GM21447 (cell line): Measurements from ENCODE around the gene MED27.

Experiments used
- ATAC-seq: cut with Tn5 transposase; IDR thresholded peaks from one replicate; pipeline ENCODE4 v1.9.1; 2021; ENCODE audit not compliant: unreplicated experiment

The MED27 gene, protein sequence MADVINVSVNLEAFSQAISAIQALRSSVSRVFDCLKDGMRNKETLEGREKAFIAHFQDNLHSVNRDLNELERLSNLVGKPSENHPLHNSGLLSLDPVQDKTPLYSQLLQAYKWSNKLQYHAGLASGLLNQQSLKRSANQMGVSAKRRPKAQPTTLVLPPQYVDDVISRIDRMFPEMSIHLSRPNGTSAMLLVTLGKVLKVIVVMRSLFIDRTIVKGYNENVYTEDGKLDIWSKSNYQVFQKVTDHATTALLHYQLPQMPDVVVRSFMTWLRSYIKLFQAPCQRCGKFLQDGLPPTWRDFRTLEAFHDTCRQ

DNA sequence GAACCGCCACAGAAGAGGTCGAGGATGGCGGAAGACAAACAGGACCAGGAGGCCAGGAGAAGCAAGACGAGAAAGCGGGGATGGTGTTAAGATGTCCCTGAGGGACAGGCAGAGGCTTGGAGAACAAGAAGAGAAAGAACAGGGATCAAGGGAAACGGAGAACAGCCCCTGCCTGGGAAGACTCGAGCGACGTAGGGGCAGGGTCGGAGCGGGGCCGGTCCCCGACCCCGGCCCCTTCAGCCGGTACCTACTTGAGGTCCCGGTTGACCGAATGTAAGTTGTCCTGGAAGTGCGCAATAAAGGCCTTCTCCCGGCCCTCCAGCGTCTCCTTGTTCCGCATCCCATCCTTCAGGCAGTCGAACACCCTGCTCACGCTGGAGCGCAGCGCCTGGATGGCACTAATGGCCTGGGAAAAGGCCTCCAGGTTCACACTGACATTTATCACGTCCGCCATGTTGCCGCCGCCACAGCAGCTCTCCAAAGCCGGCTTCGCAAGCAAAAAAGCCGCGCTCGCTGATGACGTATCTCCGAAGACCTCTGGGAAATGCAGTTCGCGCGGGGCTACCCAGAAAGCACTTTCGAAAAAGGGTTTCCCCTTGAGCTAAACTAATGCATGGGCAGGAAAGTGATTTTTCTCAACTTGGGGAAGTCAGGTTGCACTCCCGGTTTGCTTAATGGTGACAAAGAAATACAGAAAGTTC is at the start of gene MED27:
TSS of gene MED27 (minus strand) at position 477 of the 701 bp plus-strand sequence. CDS start at position 454, 23 bp downstream.
- ATAC-seq: peak; percentile 96

DNA sequence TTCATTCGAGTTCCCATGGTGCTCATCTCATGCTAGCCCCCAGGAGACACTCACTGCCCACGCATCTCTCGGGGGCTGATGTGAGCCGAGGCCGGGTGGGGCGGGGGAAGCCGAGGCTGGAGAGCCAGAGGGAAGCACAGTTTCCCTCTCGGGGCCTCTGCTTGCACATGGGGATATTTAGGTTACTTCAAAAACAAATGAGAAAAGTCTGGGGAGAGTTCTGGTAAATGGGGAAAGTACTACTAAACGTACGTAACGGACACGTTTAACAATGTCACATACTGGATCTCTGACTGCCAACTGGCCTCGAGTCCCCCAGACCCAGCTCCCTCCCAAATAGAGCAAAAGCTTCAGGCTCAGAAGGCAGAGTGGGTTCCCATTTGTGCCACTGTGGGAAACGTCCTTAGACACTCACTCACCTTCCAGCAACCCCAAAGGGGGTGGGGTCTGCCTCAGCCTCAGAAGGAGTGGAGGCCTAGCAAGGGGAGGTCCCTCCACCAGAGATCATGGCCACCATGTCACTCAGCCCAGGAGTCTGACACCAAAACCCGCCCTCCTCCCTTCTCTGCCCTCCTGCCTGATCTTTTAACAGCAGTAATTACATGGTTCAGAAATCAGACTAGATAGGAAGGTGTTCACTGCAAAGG is 48.3 kb upstream of the MED27 start:
- ATAC-seq: no peak

DNA sequence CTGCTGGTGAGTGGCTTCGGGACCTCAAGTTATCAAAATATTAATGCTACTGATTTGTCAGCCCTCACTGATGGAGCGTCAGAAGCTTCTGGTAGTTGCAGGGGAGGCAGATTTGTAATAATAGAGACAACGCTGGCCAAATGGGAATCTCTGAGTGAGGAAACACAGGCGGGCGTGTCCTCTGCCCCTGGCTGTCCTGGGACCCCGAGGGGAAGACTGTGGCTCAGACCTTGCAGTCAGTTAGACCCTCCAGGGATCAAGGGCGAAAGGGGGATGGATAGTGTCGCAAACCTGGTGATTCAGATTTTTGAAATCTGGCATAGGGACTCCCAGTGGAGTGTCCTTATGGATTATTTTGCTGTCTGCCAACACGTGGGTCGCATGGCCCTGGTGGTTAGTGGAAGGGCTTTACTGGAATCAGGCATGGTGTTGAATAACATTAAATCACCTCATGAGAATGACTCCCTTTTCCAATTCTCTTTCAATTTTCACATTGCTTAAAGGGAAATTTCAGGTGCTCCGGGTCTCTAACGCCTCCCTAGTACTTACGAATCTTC is 47.1 kb upstream of the MED27 start:
- no peak for ATAC-seq

DNA sequence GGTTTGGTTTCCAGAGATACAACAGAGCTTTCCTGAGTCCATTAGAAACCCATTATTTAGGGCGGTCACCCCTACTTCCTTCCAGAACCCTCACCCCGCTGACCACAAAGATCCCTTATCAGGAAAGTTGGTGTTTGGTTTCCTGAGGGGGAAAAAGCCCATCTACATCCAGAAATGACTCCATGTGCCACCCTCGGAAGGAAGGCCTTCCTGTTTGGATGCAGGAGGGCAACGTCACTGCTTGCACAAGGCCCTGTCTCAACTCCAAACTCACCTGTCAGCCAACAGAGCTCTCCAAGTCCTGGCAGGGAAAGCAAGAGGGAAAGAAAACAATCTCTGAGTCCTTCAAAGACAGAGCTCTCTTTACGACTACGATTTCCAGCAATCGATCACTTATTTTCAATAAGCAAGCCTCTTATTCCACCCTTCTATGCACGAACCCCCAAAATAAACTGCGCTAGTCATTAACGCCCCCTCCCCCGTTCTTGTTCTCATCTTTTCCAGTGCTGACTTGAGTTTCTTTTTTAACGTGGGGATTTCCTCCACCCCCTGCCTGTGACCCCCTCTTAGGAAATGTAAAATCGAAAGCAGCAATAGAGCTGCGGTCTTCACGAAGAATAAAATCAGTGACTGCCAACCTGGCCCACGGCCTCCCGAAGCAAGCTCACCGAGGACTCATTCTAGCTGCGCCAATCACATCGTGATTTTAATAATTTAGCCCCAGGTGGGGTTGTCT is 46.4 kb upstream of the MED27 start:
- ATAC-seq: no peak

DNA sequence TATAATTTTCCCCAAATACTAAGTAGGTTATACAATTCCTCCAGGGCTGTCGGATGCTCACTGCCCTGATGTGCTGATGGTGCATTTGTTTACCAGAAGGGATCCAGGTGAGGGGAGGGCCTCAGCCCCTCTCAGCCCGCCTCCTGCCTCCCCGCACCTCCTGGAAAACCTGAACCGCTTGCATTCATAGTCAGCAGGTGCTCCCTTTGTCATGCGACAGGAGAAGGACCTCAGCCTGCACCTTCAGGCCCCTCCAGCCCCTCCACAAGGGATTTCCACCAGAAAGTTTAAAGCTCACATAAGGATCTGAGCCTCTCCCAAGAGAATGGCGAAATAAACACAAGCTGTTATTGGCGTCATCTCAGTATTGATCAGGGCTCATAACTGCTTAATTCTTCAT is 45.7 kb upstream of the MED27 start:
- ATAC-seq: no peak

DNA sequence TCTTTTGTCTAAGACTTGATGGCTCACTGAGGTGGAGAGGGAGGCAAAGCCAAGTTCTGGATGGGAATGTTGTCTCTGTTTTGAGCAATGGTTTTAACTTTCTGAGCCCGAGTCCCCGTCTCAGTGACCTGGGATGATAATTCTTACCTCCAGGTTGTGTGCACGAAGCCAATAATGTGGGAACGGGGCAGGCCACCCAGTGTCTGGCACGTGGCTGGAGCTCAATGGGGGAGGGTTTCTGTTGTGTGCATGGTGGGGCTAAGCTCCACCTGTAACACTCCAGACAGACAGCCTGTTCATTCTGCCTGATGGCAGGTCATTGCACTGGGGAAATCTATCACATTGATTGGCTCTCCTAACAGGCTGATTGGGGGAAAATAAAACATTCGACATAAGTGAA is 45.1 kb upstream of the MED27 start:
- ATAC-seq: no peak

DNA sequence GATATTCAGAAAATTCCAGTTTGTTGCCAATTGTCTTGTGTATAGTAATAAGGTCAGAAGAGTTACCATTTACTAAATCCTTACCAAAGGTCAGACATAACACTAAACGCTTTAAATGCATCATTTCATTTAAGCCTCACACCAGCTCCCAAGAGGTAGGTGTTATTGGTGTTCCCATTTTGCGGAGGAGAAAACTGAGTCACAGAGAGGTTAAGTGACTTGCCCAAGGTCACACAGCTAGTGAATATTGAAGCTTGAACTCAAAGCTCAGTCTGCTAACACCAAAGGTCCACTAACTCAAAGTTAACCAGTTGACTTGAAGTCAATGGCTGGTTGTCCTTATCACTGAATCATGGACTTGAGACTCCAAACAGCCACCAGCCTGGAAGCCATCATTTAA is 41.4 kb upstream of the MED27 start:
- no peak for ATAC-seq

DNA sequence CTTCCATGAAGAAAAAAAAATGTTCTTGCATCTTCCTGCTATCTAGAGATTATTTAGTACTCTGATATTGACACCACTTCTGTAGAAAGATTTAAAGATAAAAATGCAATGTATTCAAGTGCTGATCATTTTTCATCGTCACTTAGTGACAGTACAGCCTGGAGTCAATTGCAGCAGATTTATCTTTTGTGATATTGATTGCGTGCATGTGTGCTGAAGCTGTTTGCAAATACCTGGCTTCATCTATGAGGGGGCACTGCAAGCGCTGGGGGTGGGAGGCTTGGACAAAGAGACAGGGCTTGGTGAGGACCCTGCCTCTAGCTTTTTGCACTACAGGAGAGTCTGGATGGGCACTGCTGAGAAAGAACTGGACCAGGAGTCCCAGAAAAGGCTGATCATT is 38.0 kb upstream of the MED27 start:
- ATAC-seq: no peak

DNA sequence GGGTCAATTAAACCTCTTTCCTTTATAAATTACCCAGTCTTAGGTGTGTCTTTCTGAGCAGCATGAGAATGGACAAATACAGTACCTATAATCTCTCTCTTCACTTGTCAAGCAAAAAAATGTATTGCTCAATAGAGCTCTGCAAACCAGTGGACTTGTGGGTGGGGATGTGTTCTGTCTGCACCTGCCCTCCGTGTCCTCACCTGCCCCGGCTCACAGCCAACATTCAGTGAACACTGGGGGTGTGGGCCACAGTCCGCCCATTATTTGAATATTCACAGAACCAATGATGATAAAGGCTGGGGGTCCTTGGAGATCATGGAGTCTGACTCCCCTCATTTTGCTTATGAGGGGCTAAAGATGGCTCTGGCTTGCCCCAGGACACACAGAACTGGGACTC is 36.9 kb upstream of the MED27 start:
- ATAC-seq: no peak

DNA sequence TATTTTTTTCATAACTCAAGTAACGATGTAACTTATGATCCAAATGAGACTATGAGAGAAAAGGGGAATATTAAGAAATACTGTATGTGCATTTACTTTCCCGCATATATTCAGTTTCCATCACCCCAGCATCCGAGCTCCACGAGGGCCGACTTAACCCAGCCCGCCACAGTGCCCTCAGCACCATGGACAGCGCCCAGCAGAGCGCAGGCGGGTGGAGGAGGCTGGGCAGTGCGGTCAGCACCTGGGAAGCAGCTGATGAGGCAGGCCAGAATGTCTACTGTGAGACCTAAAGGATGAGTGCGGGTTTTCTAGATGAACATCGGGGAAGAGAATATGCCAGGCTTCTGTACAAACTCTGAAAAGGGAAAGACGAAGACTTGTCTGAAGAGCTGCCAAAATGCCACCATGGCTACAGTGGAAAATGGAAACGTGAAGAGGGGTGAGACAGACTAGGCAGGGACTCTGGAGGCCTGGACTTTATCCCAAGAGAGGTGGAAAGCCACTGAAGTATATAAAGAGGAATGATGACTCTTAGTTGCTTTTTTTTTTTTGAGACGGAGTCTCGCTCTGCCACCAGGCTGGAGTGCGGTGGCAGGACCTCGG is 34.5 kb upstream of the MED27 start:
- ATAC-seq: no peak

DNA sequence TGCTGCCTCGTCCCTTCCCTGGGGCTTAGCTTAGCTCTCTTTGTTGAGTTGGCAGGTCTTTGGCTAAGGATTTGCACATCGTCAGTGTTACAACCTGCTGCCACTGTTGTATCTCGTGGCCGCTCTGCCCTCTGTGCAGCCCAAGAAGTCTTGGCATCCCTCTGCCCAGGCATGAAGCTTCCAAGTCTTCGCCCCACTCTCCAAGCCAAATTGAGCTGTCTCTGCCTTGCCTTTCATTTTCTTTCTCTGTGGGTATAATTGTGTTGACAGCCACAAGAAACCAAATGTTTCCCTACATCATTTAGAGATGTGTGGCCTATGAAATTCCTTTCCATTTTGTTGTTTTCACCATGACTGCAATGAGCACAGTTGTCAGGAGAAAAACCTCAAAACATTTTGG is 29.6 kb upstream of the MED27 start:
- ATAC-seq: no peak

DNA sequence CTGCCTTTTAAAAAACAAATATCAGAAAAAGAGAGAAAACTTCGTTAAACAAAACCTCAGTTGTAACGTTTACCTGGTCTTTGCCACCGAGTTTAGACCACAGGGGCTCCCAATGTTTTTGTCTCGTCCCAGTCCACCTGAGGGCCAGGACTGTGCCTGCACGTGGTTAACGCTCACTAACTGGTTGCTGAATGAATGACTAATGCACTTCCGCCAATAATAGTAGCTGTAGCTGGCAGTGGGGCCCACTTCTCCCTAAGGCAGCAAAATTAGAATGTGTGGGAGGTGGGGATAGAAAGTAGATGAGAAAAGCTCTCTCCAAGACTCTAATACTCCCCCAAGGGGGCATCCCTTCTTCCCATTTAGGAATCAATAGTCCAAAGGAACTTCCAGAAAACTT is 29.1 kb upstream of the MED27 start:
- ATAC-seq: no peak

DNA sequence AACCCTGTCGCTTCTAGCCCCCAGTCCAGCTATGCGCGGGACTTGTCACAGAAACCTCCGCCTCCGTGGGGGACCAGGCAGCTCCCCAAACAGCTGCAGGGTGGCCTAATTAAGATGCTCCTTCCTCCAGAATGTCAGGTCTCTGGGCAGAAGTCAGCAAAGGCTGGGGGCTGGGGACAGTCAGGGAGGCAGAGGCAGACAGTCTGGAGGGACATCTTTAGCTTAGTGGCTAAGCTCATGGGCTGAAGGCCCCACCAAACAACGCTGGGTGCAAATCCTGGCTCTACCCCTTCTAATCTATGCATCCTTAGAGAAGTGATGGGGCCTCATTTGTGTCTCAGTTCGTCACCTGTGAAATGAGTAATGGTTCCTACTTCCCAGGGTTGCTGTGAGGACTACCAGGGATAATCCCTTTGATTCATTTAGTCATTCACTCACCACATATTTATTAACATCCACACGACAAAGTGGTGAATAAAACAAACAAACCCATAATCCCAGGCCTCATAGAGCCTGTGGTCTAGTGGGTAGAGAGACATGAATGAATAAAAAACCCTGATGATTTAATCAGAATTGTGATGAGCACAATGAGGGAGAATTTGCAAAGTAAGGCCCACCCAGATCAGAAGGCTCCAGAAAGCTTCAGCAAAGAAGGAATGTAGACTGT is 20.2 kb upstream of the MED27 start:
- ATAC-seq: no peak

DNA sequence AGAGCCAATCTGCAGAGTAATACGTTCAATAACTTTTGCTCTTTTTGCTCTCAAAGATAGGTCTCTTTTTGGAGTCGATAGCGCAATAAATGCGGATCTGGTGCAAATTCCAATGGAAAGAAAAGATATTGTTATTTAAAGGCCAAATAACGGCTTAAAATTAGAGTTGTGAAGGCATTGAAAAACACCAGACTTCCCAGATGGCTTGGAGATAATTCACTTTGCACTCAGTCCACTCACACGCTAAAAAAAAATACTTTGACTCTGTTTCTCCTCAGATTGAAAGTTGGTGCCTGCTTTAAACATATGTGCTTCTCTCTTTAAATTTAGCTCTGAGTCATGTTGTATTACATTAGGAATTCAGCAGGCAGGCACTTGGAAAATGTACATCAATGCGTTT is 19.5 kb upstream of the MED27 start:
- no peak for ATAC-seq

DNA sequence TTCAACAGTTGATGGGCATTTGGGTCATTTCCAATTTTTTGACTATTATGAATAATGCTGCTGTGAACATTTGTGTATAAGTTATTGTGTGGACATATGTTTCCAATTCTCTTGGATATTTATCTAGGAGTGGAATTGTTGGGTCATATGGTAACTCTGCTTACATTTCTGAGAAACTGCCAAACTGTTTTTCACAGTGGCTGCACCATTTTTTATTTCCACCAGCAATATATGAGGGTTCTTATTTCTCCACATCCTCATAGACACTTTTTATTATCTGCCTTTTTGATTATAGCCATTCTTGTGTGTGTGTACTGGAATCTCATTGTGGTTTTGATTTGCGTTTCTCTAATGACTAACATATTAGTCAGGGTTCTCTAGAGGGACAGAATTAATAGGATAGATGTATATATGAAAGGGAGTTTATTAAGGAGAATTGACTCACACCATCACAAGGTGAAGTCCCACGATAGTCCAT is 14.7 kb upstream of the MED27 start:
- ATAC-seq: no peak

DNA sequence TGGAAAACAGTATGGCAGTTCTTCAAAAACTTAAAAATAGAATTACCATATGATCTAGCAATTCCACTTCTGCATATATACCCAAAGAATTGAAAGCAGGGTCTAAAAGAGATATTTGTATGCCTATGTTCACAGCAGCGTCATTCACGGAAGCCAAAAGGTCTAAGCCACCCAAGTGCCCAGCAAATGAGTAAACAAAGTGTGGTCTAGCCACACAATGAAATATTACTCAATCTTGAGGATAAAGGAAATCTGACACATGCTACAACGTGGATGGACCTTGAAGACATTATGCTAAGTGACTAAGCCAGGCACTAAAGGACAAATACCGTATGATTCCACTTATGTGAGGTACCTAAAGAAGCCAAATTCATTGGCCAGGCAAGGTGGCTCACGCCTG is 11.1 kb upstream of the MED27 start:
- no peak for ATAC-seq

DNA sequence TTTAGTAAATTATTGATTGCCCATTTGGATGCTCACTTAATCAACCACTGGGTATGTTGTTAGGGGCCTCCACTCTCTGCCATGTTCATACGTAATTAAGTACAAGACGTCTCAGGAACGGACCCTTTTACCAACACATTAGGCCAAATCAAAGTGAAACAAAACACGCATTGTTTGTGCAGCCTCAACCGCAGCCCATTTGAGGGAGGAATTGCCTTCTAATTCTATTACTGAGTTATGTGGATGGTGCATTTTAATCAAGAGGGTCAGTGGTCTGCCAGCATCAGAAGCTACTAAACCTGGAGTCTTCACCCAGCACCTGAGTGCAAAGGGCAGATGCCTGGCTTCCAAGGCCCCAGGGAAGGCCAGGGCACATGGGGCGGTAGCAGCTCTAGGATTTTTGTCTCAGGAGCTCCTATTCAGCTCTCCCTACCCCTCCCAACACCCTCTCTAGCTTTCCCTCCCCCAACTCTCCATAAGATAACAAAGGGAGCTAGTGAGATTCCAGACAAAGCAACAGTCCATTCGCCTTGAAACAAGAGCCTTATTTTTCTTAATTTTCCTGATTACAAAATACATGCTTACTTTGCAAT is 7.9 kb upstream of the MED27 start:
- no peak for ATAC-seq

DNA sequence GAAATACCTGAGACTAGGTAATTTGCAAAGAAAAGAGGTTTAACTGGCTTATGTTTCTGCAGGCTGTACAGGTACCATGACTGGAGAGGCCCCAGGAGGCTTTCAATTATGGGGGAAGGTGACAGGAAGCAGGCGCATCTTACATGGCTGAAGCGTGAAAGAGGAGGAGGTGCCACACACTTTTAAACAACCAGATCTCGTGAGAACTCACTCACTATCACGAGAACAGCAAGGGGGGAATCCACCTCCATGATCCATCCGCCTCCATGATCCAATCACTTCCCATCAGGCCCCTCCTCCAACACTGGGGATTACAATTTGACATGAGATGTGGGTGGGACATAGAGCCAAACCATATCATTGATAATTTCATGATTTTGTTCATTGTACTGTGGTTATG is 2.5 kb upstream of the MED27 start:
- no peak for ATAC-seq

DNA sequence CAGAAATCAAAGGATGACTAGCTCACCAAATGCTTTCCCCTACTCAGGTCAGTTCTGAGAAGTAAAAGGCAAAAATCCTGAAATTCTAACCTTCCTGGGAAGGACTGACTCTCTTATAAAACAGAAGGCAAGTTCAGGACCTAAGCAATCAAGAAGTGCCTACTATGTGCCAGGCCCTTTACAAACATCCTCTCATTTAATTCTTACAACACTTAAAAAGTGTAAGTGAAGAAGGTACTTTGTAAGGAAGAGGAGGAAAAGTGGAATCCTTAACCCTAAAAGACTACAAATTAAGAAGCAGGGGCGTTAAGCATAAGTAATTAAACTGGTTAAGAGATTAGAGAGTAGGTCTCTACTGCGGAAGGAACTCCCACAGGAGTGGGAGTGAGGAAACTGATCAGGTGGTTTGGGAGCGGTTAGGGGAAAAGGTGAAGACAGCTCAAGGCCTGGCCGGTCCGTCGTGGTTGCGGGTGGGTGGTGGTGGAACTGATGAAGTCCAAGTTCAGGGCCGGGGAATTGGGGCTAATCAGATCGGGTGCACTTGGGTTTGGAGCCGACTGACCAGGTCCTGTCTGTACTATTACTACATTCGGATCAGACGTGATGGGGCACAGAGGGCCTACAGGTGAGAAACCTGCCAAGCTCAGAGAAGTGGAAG is 839 bp downstream of the MED27 start:
- peak; percentile 17 for ATAC-seq
